Kidney (tissue), 14 donors: ENCODE measurements around the gene ERP44. TPM values are rescaled to one million over a fixed set of nuclear protein-coding genes. Genes with fewer than 3 reads are reported as not detected.

Source experiments
- DNase-seq, 5 donors: peaks; one replicate each; pipeline ENCODE4 v3.0.0-alpha.2; 2013 to 2020
- FAIRE-seq: peaks from 2 replicates; lab custom pipeline; 2012; peaks lifted over from hg19 to GRCh38; lab: Jason Lieb, UNC
- H3K27ac ChIP-seq, 2 donors: one replicate each; pipeline ENCODE4 v1.7.0; 2013; ENCODE audit warnings: low read depth in 2 of 2, low read length in 2 of 2, inconsistent platforms in 1 of 2
- H3K27me3 ChIP-seq: one replicate; pipeline ENCODE4 v1.7.1; 2013; ENCODE audit warnings: low read length, inconsistent platforms; ENCODE audit not compliant: control insufficient read depth, insufficient read depth
- H3K36me3 ChIP-seq, 3 donors: one replicate each; pipeline versions ENCODE4 v1.7.0 to v1.7.1; 2013; ENCODE audit warnings: low read length in 3 of 3, control low read depth in 1 of 3, inconsistent platforms in 1 of 3; ENCODE audit not compliant: insufficient read depth in 3 of 3, control insufficient read depth in 2 of 3
- H3K4me1 ChIP-seq, 3 donors: one replicate each; pipeline versions ENCODE4 v1.7.0 to v1.7.1; 2013; ENCODE audit warnings: low read length in 3 of 3, inconsistent platforms in 1 of 3, low read depth in 1 of 3; ENCODE audit not compliant: control insufficient read depth in 2 of 3, insufficient read depth in 2 of 3
- H3K4me3 ChIP-seq, 3 donors: one replicate each; pipeline versions ENCODE4 v1.7.0 to v1.8.1; 2013; ENCODE audit warnings: low read length in 3 of 3, control low read depth in 1 of 3, inconsistent platforms in 1 of 3
- H3K9ac ChIP-seq, 3 donors: one replicate each; pipeline versions ENCODE4 v1.7.0 to v1.7.1; 2013; ENCODE audit warnings: low read length in 3 of 3, control low read depth in 1 of 3, inconsistent platforms in 1 of 3
- H3K9me3 ChIP-seq, 3 donors: one replicate each; pipeline versions ENCODE4 v1.7.0 to v1.7.1; 2013; ENCODE audit warnings: low read length in 3 of 3, control low read depth in 1 of 3, inconsistent platforms in 1 of 3; ENCODE audit not compliant: control insufficient read depth in 2 of 3, insufficient read depth in 1 of 3
- CTCF ChIP-seq: IDR thresholded peaks from 3 replicates; pipeline ENCODE4 v1.5.1; 2012; ENCODE audit warnings: mild to moderate bottlenecking, moderate library complexity, borderline replicate concordance; ENCODE audit not compliant: insufficient read depth; ENCODE audit errors: extremely low read depth
- intact Hi-C: fragments of 100-400 bp; cut with DNase I; formaldehyde crosslinking; loops from one replicate; pipeline ENCODE4 v1.11.1; 2022
- polyA plus RNA-seq: library from polyadenylated mRNA; stranded (reverse); fragments of 350-450 nt; fragmentation: Illumina TruSeq; extraction: RNeasy Lipid Tissue Mini Kit (QIAGEN cat#74804); gene quantifications from one replicate; pipeline ENCODE4 v1.2.3, GENCODE V29; 2014; ENCODE audit warnings: low read depth, low replicate concordance; ENCODE audit not compliant: insufficient read depth
- total RNA-seq: library from RNA; stranded (reverse); fragmentation: NEBNext Ultra II Directional; extraction: Animal tissue kit (Norgen Biotek cat#: 25700); gene quantifications from one replicate; pipeline ENCODE4 v1.2.1, GENCODE V29; 2021
- donor health status: control.
- donor health status: control.
- donor health status: control.
- donor health status: control.
- donor health status: control.
- donor health status: DM: yes; HTN: yes; CAD: no.
- donor health status: Normal renal cell carcinoma (clear cell type).

The ERP44 gene
- total and polyA plus RNA-seq, 2 donors from 2014 or later = 22.3 to 24.1 TPM

- no peaks in the 10 kb centered on the region for H3K4me1 ChIP-seq
- no peak overlapping the region for H3K27ac ChIP-seq
- H3K4me3 ChIP-seq = no peak overlapping the region
- no peak for TF ChIP-seq CTCF
- no peaks in the 10 kb centered on the region for H3K9me3 ChIP-seq
- no peaks in the 10 kb centered on the region for H3K27me3 ChIP-seq
- no peak for FAIRE-seq
- H3K9ac ChIP-seq = no peak overlapping the region
- no peak for DNase-seq
- intact Hi-C loops = no loop called here
- H3K36me3 ChIP-seq = no peaks in the 10 kb centered on the region
Measured at GRCh38 chr9:100126423-100126822, 27.6 kb upstream of the ERP44 start.

GRCh38 chr9:100125910-100126309, 27.1 kb upstream of the ERP44 start:
- no peaks in the 10 kb centered on the region for H3K4me1 ChIP-seq
- H3K4me3 ChIP-seq = no peak overlapping the region
- H3K27me3 ChIP-seq = no peaks in the 10 kb centered on the region
- H3K9ac ChIP-seq = no peak overlapping the region
- no peaks in the 10 kb centered on the region for H3K36me3 ChIP-seq
- no peak for FAIRE-seq
- no peak overlapping the region for H3K27ac ChIP-seq
- DNase-seq = no peak
- H3K9me3 ChIP-seq = no peaks in the 10 kb centered on the region
- intact Hi-C loops = no loop called here
- no peak for TF ChIP-seq CTCF

GRCh38 chr9:100125236-100125635, 26.4 kb upstream of the ERP44 start:
- DNase-seq (no peak), FAIRE-seq (no peak)
- no peaks in the 10 kb centered on the region for H3K27me3 ChIP-seq
- H3K4me1 ChIP-seq = no peaks in the 10 kb centered on the region
- H3K9me3 ChIP-seq = no peaks in the 10 kb centered on the region
- H3K36me3 ChIP-seq = no peaks in the 10 kb centered on the region
- H3K4me3 ChIP-seq = no peak overlapping the region
- TF ChIP-seq CTCF = no peak
- H3K9ac ChIP-seq = no peak overlapping the region
- H3K27ac ChIP-seq = no peak overlapping the region
- intact Hi-C loops = no loop called here

- Histone ChIP-seq H3K27me3 (no peaks in the 10 kb centered on the region), H3K36me3 (no peaks in the 10 kb centered on the region), H3K9ac (no peak overlapping the region), H3K4me3 (no peak overlapping the region), H3K4me1 (no peaks in the 10 kb centered on the region), H3K27ac (no peak overlapping the region), H3K9me3 (no peaks in the 10 kb centered on the region)
- no peak for DNase-seq
- no peak for FAIRE-seq
- intact Hi-C loops = no loop called here
- no peak for TF ChIP-seq CTCF
Measured at GRCh38 chr9:100120286-100120685, 21.5 kb upstream of the ERP44 start.
